Endothelial cell of umbilical vein (primary cell): ENCODE measurements around the gene LSM14A. TPM values are rescaled to one million over a fixed set of nuclear protein-coding genes. Genes with fewer than 3 reads are reported as not detected.

Source experiments
- BruUV-seq: library from RNA; stranded (reverse); fragments of 400-500 nt; replicated peaks from 2 replicates; lab custom pipeline; 2021; lab: Mats Ljungman, UMichigan
- CTCF ChIA-PET: fragments of 300-600, 350-600 bp; sonication (Branson Sonifier 250); formaldehyde crosslinking; loops from one replicate; lab custom pipeline; 2021; ENCODE audit warnings: antibody characterized with exemption, inconsistent platforms; lab: Charles Lee
- POLR2A ChIA-PET: fragments of 300-600, 350-600 bp; sonication (Branson Sonifier 250); formaldehyde crosslinking; loops from one replicate; lab custom pipeline; 2021; ENCODE audit warnings: antibody characterized with exemption, inconsistent platforms; lab: Charles Lee
- DNase-seq: peaks from one replicate; pipeline ENCODE4 v3.0.0-alpha.2; 2011; ENCODE audit warnings: low read depth, low spot score
- FAIRE-seq: peaks from 2 replicates; lab custom pipeline; 2011; peaks lifted over from hg19 to GRCh38; lab: Jason Lieb, UNC
- H2AFZ ChIP-seq: 2 replicates; pipeline ENCODE4 v1.6.0; 2012; ENCODE audit warnings: low read depth, low read length, control low read depth, inconsistent platforms
- H3K27ac ChIP-seq: 2 replicates; pipeline ENCODE4 v1.5.1; 2011; ENCODE audit warnings: low read depth, mild to moderate bottlenecking, control low read depth, low read length, moderate library complexity; ENCODE audit not compliant: insufficient read depth
- H3K27me3 ChIP-seq, 2 experiments: 2 replicates each; pipeline versions ENCODE4 v1.6.0 to v1.6.1; 2011; ENCODE audit warnings: low read length in 2 of 2, mixed read lengths in 1 of 2; ENCODE audit not compliant: control insufficient read depth in 2 of 2, insufficient read depth in 2 of 2
- H3K36me3 ChIP-seq, 2 experiments: 2 replicates in 1 of 2; 3 replicates in 1 of 2; pipeline ENCODE4 v1.5.1; 2011; ENCODE audit warnings: low read length in 2 of 2, mild to moderate bottlenecking in 1 of 2, moderate library complexity in 1 of 2; ENCODE audit not compliant: control insufficient read depth in 2 of 2, insufficient read depth in 2 of 2; ENCODE audit errors: extremely low read depth in 1 of 2
- H3K4me1 ChIP-seq: 3 replicates; pipeline ENCODE4 v1.5.1; 2011; ENCODE audit warnings: mild to moderate bottlenecking, low read length; ENCODE audit not compliant: control insufficient read depth, insufficient read depth; ENCODE audit errors: extremely low read depth
- H3K4me2 ChIP-seq: 2 replicates; pipeline ENCODE4 v1.6.1; 2011; ENCODE audit warnings: low read length, control low read depth, mixed read lengths; ENCODE audit not compliant: insufficient read depth
- H3K4me3 ChIP-seq, 3 experiments: fragments of 200-600 bp in 1 of 3; sonication (generic), shearing (Covaris generic) in 1 of 3; replicated peaks in 1 of 3; 2 replicates each; pipeline ENCODE4 v1.5.1; 2011 to 2016; ENCODE audit warnings: control low read depth in 3 of 3, low read length in 3 of 3, mild to moderate bottlenecking in 2 of 3, inconsistent platforms in 1 of 3, low read depth in 1 of 3, moderate library complexity in 1 of 3; ENCODE audit not compliant: insufficient read depth in 1 of 3
- H3K79me2 ChIP-seq: 2 replicates; pipeline ENCODE4 v1.6.0; 2012; ENCODE audit warnings: low read length, inconsistent platforms; ENCODE audit not compliant: control insufficient read depth, insufficient read depth
- H3K9ac ChIP-seq: replicated peaks from 2 replicates; pipeline ENCODE3; 2011; ENCODE audit warnings: low read length, control low read depth; ENCODE audit not compliant: insufficient read depth; ENCODE audit errors: extremely low read depth
- H3K9me1 ChIP-seq: replicated peaks from 3 replicates; pipeline ENCODE4 v1.6.0; 2011; ENCODE audit warnings: mild to moderate bottlenecking, low read length; ENCODE audit not compliant: control insufficient read depth, insufficient read depth; ENCODE audit errors: extremely low read depth
- H3K9me3 ChIP-seq: replicated peaks from 2 replicates; pipeline ENCODE4 v1.5.1; 2012; ENCODE audit warnings: low read length, inconsistent platforms; ENCODE audit not compliant: control insufficient read depth, insufficient read depth
- H4K20me1 ChIP-seq: replicated peaks from 2 replicates; pipeline ENCODE3; 2011; ENCODE audit warnings: mild to moderate bottlenecking, low read length; ENCODE audit not compliant: control insufficient read depth, insufficient read depth; ENCODE audit errors: extremely low read depth
- EZH2 ChIP-seq: IDR thresholded peaks from 2 replicates; pipeline ENCODE4 v1.6.1; 2012; ENCODE audit warnings: borderline replicate concordance, low read depth, mild to moderate bottlenecking, moderate library complexity, low read length, inconsistent platforms; ENCODE audit not compliant: severe bottlenecking
- FOS ChIP-seq: IDR thresholded peaks from 2 replicates; pipeline ENCODE4 v1.6.1; 2011; ENCODE audit warnings: mild to moderate bottlenecking, low read length, moderate library complexity, borderline replicate concordance; ENCODE audit not compliant: insufficient read depth
- GATA2 ChIP-seq: IDR thresholded peaks from 2 replicates; pipeline ENCODE4 v1.7.0; 2011; ENCODE audit warnings: low read depth, mild to moderate bottlenecking, moderate library complexity, mixed read lengths, low read length; ENCODE audit not compliant: insufficient read length, insufficient read depth
- JUN ChIP-seq: IDR thresholded peaks from 2 replicates; pipeline ENCODE4 v1.6.1; 2011; ENCODE audit warnings: borderline replicate concordance, low read depth; ENCODE audit not compliant: insufficient read length, insufficient read depth
- MAX ChIP-seq: IDR thresholded peaks from 2 replicates; pipeline ENCODE4 v1.6.1; 2011; ENCODE audit not compliant: insufficient read depth, insufficient read length
- MYC ChIP-seq: IDR thresholded peaks from one replicate; pipeline ENCODE4 v1.6.1; 2011; ENCODE audit warnings: mild to moderate bottlenecking, low read depth, low read length
- POLR2A ChIP-seq: IDR thresholded peaks from 2 replicates; pipeline ENCODE4 v1.6.1; 2012; ENCODE audit warnings: low read depth, mild to moderate bottlenecking, control low read depth, low read length
- POLR2AphosphoS5 ChIP-seq: IDR thresholded peaks from 2 replicates; pipeline ENCODE4 v1.6.1; 2012; ENCODE audit warnings: low read depth, mild to moderate bottlenecking, control low read depth, low read length, moderate library complexity; ENCODE audit not compliant: insufficient read depth
- dilution Hi-C: fragments of 300-500 bp; cut with MboI; formaldehyde crosslinking; loops from one replicate; pipeline ENCODE4 v1.15.0; 2019; ENCODE audit warnings: low sequenced_read_pairs; ENCODE audit not compliant: extremely low pct_ligation_motif_present
- intact Hi-C: fragments of 100-400 bp; cut with micrococcal nuclease; formaldehyde crosslinking; loops from one replicate; pipeline ENCODE4 v1.10.0; 2022
- polyA plus RNA-seq, 4 experiments: library from polyadenylated mRNA; depleted of rRNA in 3 of 4; stranded (reverse) in 3 of 4; unstranded in 1 of 4; fragments of >200 nt; gene quantifications; 2 replicates each; pipeline versions ENCODE4 v1.2.1 to v1.2.3, GENCODE V29; 2011 to 2012; ENCODE audit warnings: missing spikeins in 1 of 4
- total RNA-seq: library from RNA; stranded (reverse); gene quantifications from 2 replicates; pipeline ENCODE4 v1.2.3, GENCODE V29; 2021
- TF ChIP-seq, protein P1 (sequence below), 2 donors: IDR thresholded peaks; 1 replicate in 1 of 2; 2 replicates in 1 of 2; pipeline ENCODE4 v1.5.1; 2011; ENCODE audit warnings: low read length in 2 of 2, mild to moderate bottlenecking in 2 of 2, moderate library complexity in 2 of 2, control low read depth in 1 of 2, inconsistent platforms in 1 of 2, low read depth in 1 of 2; ENCODE audit not compliant: insufficient read depth in 1 of 2; ENCODE audit errors: extremely low read depth in 1 of 2

The LSM14A gene
- total and polyA plus RNA-seq, 2 donors (not counting 3 experiments of a cell fraction or from before 2014, with no cell fraction given), result 96.7 to 122 TPM

- no peak for FAIRE-seq
- BruUV-seq, result no TSS peak
Measured at GRCh38 chr19:34180273-34180672, 8.0 kb downstream of the LSM14A start.

More at GRCh38 chr19:34180273-34180672, 8.0 kb downstream of the LSM14A start:
- dilution Hi-C loops (no loop called here), intact Hi-C loops (no loop called here)
- peaks cover 99% of the 10 kb centered on the region for H3K79me2 ChIP-seq
- H3K4me2 ChIP-seq, result no peak overlapping the region
- peaks cover 4% of the 10 kb centered on the region for H3K9me1 ChIP-seq
- no peaks in the 10 kb centered on the region for H3K9me3 ChIP-seq
- no peak overlapping the region for H2AFZ ChIP-seq
- H3K9ac ChIP-seq, result no peak overlapping the region
- H3K36me3 ChIP-seq, result peaks cover 0 to 2% of the 10 kb centered on the region in 2 experiments
- H3K4me1 ChIP-seq, result peaks cover 38% of the 10 kb centered on the region
- H3K4me3 ChIP-seq, result no peak overlapping the region
- H3K27me3 ChIP-seq, result no peaks in the 10 kb centered on the region
- CTCF ChIA-PET, result interaction anchor here (1.1 kb wide), 1 partner anchor 39 kb away, joined by 3 read pairs; no protein-coding TSS in a partner anchor
- POLR2A ChIA-PET, result no interaction called here
- no peak for DNase-seq
- H3K27ac ChIP-seq, result no peak overlapping the region
- TF ChIP-seq EZH2 (no peak), POLR2AphosphoS5 (no peak), MYC (no peak), MAX (no peak), JUN (no peak), FOS (no peak), POLR2A (no peak), GATA2 (no peak)
- TF ChIP-seq, protein P1, sequence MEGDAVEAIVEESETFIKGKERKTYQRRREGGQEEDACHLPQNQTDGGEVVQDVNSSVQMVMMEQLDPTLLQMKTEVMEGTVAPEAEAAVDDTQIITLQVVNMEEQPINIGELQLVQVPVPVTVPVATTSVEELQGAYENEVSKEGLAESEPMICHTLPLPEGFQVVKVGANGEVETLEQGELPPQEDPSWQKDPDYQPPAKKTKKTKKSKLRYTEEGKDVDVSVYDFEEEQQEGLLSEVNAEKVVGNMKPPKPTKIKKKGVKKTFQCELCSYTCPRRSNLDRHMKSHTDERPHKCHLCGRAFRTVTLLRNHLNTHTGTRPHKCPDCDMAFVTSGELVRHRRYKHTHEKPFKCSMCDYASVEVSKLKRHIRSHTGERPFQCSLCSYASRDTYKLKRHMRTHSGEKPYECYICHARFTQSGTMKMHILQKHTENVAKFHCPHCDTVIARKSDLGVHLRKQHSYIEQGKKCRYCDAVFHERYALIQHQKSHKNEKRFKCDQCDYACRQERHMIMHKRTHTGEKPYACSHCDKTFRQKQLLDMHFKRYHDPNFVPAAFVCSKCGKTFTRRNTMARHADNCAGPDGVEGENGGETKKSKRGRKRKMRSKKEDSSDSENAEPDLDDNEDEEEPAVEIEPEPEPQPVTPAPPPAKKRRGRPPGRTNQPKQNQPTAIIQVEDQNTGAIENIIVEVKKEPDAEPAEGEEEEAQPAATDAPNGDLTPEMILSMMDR (IDR thresholded peaks at IDR 0.05; ENCODE audit: extremely low read depth in 1 of 2, insufficient read depth in 1 of 2, low read depth in 1 of 2, low read length in 2 of 2), result no peak
- peaks cover 30% of the 10 kb centered on the region for H4K20me1 ChIP-seq
